ENCODE measurements around the gene CBLC. TPM values are rescaled to one million over a fixed set of nuclear protein-coding genes. Genes with fewer than 3 reads are reported as not detected.

The CBLC gene
- total RNA-seq, 1 experiment from 2014 or later: 42.3 TPM

DNA sequence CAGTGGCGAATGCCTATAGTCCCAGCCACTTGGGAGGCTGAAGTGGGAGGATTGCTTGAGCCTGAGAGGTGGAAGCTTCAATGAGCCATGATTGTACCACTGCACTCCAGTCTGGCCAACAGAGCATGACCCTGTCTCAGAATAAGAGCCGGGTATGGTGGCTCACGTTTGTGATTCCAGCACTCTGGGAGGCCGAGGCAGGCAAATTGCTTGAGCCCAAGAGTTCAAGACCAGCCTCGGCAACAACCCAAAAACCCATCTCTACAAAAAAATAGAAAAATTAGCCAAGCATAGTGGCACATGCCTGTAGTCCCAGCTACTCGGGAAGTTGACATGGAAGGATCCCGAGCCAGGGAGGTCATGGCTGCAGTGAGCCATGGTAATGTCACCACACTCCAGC is 63.1 kb downstream of the CBLC start:
- Mint-ChIP-seq H3K9me3 (ENCODE audit: unreplicated experiment) (no peaks in the 10 kb centered on the region), H3K4me1 (ENCODE audit: low read depth, unreplicated experiment) (peaks cover 12% of the 10 kb centered on the region), H3K27ac (ENCODE audit: unreplicated experiment) (no peak overlapping the region), H3K27me3 (ENCODE audit: insufficient read depth, unreplicated experiment) (no peaks in the 10 kb centered on the region), H3K4me3 (ENCODE audit: unreplicated experiment) (no peak overlapping the region), H3K36me3 (ENCODE audit: insufficient read depth, unreplicated experiment) (peaks cover 12% of the 10 kb centered on the region)
- intact Hi-C loops (cut with micrococcal nuclease; ENCODE audit: unreplicated experiment): loop anchor here (10.0 kb wide), 1 partner anchor 146 kb away; the partner anchor contains the start of gene CEACAM16
- Histone ChIP-seq H3K36me3 (ENCODE audit: control insufficient read depth, insufficient read depth, low read length) (no peaks in the 10 kb centered on the region), H3K4me1 (peaks cover 5% of the 10 kb centered on the region), H3K9me3 (no peaks in the 10 kb centered on the region), H3K27me3 (replicated peaks; ENCODE audit: control insufficient read depth, insufficient read depth, low read length) (no peaks in the 10 kb centered on the region), H3K4me3 (ENCODE audit: low read depth, low read length) (no peak overlapping the region)
- BruUV-seq (replicated peaks): no TSS peak
- no peak for DNase-seq
- CTCF ChIA-PET: interaction anchor here (0.6 kb wide), 4 partner anchors 16 to 263 kb away, joined by 3 to 5 read pairs (median 3); no protein-coding TSS in a partner anchor
- POLR2A ChIA-PET: no interaction called here
- TF ChIP-seq CTCF (IDR thresholded peaks at IDR 0.05; ENCODE audit: insufficient read depth in 1 of 2, low read depth in 1 of 2, low read length in 1 of 2, severe bottlenecking in 1 of 2, unreplicated experiment in 1 of 2): no peak

DNA sequence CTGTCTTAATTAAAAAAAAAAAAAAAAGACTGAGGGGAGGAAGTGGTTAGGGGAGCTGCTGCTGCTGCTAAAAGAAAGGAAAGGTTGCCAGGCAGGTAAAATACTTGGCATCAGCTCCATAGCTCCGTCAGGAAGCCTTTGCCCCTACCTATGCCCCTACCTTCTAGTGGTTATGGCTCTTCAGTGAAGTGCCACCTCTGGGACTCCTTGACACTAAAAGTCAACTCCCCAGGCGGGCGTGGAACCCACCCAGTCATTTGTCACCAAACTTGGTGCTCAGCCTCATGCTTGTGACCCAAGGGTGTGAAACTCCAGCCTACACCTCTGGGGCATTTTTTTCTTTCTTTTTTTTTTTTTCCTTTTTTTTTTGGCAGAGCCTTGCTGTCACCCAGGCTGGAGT is 63.5 kb downstream of the CBLC start:
- intact Hi-C loops (cut with micrococcal nuclease; ENCODE audit: unreplicated experiment): loop anchor here (10.0 kb wide), 1 partner anchor 146 kb away; the partner anchor contains the start of gene CEACAM16
- ChIA-PET POLR2A (no interaction called here), CTCF (interaction anchor here (0.6 kb wide), 4 partner anchors 16 to 264 kb away, joined by 3 to 5 read pairs (median 3); no protein-coding TSS in a partner anchor)
- Histone ChIP-seq H3K4me1 (peaks cover 5% of the 10 kb centered on the region), H3K4me3 (ENCODE audit: low read depth, low read length) (no peak overlapping the region), H3K36me3 (ENCODE audit: control insufficient read depth, insufficient read depth, low read length) (no peaks in the 10 kb centered on the region), H3K27me3 (replicated peaks; ENCODE audit: control insufficient read depth, insufficient read depth, low read length) (no peaks in the 10 kb centered on the region), H3K9me3 (no peaks in the 10 kb centered on the region)
- TF ChIP-seq CTCF (IDR thresholded peaks at IDR 0.05; ENCODE audit: insufficient read depth in 1 of 2, low read depth in 1 of 2, low read length in 1 of 2, severe bottlenecking in 1 of 2, unreplicated experiment in 1 of 2): no peak
- no TSS peak for BruUV-seq (replicated peaks)
- Mint-ChIP-seq H3K9me3 (ENCODE audit: unreplicated experiment) (no peaks in the 10 kb centered on the region), H3K36me3 (ENCODE audit: insufficient read depth, unreplicated experiment) (peaks cover 16% of the 10 kb centered on the region), H3K4me1 (ENCODE audit: low read depth, unreplicated experiment) (peaks cover 12% of the 10 kb centered on the region), H3K27me3 (ENCODE audit: insufficient read depth, unreplicated experiment) (no peaks in the 10 kb centered on the region), H3K4me3 (ENCODE audit: unreplicated experiment) (no peak overlapping the region), H3K27ac (ENCODE audit: unreplicated experiment) (no peak overlapping the region)
- DNase-seq: no peak

- Mint-ChIP-seq H3K36me3 (ENCODE audit: insufficient read depth, unreplicated experiment) (peaks cover 36% of the 10 kb centered on the region), H3K4me3 (ENCODE audit: unreplicated experiment) (peak overlapping the region; percentile 76)
- POLR2A ChIA-PET: interaction anchor here (0.6 to 1.9 kb wide), 16 partner anchors 25 to 732 kb away, joined by 3 to 30 read pairs (median 6); partner anchors contain the start of genes BCAM, CBLC and ZNF225
Measured at GRCh38 chr19:44845286-44845611, 67.6 kb downstream of the CBLC start.

More at GRCh38 chr19:44845286-44845611, 67.6 kb downstream of the CBLC start:
- Mint-ChIP-seq H3K4me1 (ENCODE audit: low read depth, unreplicated experiment) (peaks cover 32% of the 10 kb centered on the region), H3K9me3 (ENCODE audit: unreplicated experiment) (no peaks in the 10 kb centered on the region), H3K27me3 (ENCODE audit: insufficient read depth, unreplicated experiment) (no peaks in the 10 kb centered on the region), H3K27ac (ENCODE audit: unreplicated experiment) (peak overlapping the region; percentile 98)
- no peak for TF ChIP-seq CTCF (IDR thresholded peaks at IDR 0.05; ENCODE audit: insufficient read depth in 1 of 2, low read depth in 1 of 2, low read length in 1 of 2, severe bottlenecking in 1 of 2, unreplicated experiment in 1 of 2)
- CTCF ChIA-PET: interaction anchor here (0.6 to 1.4 kb wide), 18 partner anchors 13 to 274 kb away, joined by 3 to 53 read pairs (median 6); partner anchors contain the start of genes BCAM, CBLC and RELB
- H3K27me3 ChIP-seq (replicated peaks; ENCODE audit: control insufficient read depth, insufficient read depth, low read length): no peaks in the 10 kb centered on the region
- intact Hi-C loops (cut with micrococcal nuclease; ENCODE audit: unreplicated experiment): loop anchor here (1.0 to 10.0 kb wide), 5 partner anchors 61 to 150 kb away; partner anchors contain the start of genes CBLC and CEACAM16
- no peak for DNase-seq
- BruUV-seq (replicated peaks): TSS peak; percentile 2
- 0 out of 2 replicates have a peak, but pooled peaks cover 1% of the 10 kb centered on the region for H3K36me3 ChIP-seq (ENCODE audit: control insufficient read depth, insufficient read depth, low read length)
- no peaks in the 10 kb centered on the region for H3K9me3 ChIP-seq
- H3K4me1 ChIP-seq: peaks cover 30% of the 10 kb centered on the region
- H3K4me3 ChIP-seq (ENCODE audit: low read depth, low read length): peak overlapping the region; percentile 76
